GM08714 (cell line): Measurements from ENCODE around the gene AGK.

ENCODE experiments used
- H3K4me3 ChIP-seq: fragments of 200-500 bp; sonication (Bioruptor generic); 2 replicates; pipeline ENCODE4 v1.5.1; 2014; ENCODE audit warnings: mild to moderate bottlenecking, low read length, inconsistent platforms
- ZNF274 ChIP-seq: IDR thresholded peaks from 2 replicates; pipeline ENCODE4 v1.6.1; 2012; ENCODE audit warnings: mild to moderate bottlenecking, low read depth, low read length

Gene AGK

DNA sequence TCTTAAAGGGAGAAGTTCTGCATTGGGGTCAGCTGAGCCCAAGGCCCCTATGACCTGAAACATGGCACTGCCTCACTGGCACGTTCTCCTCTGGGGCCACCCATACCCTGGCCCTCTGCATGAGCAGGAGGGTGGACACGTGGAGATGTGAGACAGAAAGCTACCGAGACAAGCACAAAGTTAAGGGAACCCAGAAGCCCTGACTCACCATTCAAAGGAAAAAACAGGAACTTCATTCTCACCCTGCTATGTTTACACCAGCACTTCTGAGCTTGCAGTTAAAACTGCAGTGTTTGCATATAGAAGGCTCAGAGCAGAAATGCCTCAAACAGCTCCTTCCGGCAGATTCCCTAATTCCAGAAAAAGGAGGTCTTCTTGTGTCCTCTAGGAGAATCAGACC is 109.0 kb downstream of the AGK start:
- no peak overlapping the region for H3K4me3 ChIP-seq
- no peak for TF ChIP-seq ZNF274

GRCh38 chr7:141663081-141663849 is 112.1 kb downstream of the AGK start:
- TF ChIP-seq ZNF274, result no peak
- no peak overlapping the region for H3K4me3 ChIP-seq

- no peak for TF ChIP-seq ZNF274
Observed at GRCh38 chr7:141664450-141664849, 113.2 kb downstream of the AGK start.

GRCh38 chr7:141665208-141666035 is 114.2 kb downstream of the AGK start:
- no peak for TF ChIP-seq ZNF274
- H3K4me3 ChIP-seq, result no peak overlapping the region

More at GRCh38 chr7:141664450-141664849, 113.2 kb downstream of the AGK start:
- H3K4me3 ChIP-seq, result no peak overlapping the region

DNA sequence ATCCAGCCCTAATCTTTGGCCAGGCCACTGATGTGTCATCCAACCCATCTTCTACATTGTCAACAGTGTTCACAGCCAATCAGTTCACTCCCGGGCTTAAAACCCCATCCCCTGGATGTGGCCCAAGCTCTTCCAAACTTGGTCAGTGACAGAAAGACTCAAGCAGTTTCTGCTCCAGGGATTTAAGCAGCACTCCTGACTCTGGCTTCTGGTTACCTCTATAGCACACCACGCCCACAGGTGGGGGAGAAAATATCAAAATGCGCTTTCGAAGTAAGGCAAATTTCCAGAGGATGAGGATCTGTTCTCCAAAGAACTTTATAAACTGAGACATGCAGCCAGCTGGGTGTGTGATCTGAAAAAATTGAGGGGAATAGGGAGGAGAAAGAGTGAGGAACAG is 114.9 kb downstream of the AGK start:
- no peak overlapping the region for H3K4me3 ChIP-seq
- TF ChIP-seq ZNF274, result no peak

GRCh38 chr7:141668853-141669252 is 117.6 kb downstream of the AGK start:
- H3K4me3 ChIP-seq, result no peak overlapping the region
- no peak for TF ChIP-seq ZNF274

DNA sequence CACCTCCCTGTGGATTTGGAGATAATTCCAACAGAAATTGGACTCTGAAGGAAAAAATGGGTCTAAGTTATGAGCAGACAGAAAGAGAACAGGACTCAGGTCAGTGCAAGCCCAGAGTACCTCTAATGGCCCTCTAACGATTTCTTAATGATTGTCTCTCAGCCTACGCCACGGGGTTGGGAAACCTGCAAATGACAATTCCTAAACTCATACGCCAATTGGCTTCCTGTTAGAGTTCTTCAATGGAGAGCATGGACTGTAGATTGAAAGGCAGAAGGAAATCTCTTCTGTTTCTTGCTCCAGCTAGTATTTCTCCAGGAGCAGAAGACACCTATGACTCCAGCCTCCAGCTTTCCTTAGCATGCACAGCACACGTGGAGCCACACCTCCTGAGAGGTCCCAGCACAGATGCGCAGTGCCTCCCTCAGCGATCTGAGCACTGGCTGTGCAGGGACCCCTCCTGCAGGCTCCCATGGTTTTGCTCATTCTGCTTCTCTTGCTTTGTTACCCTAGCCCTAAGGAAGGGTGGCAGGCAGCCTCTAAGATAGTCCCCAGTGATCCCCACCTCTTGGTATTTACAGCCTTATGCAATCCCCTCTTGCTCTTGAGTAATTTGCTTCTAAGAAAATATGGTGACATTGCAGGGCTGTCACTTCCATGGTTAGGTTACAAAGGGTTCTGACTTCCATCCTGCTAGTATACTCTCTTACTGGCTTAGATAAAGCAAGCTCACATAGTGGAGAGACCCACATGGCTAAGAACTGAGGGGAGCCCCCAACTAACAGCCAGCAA is 120.7 kb downstream of the AGK start:
- TF ChIP-seq ZNF274, result no peak
- H3K4me3 ChIP-seq, result no peak overlapping the region

DNA sequence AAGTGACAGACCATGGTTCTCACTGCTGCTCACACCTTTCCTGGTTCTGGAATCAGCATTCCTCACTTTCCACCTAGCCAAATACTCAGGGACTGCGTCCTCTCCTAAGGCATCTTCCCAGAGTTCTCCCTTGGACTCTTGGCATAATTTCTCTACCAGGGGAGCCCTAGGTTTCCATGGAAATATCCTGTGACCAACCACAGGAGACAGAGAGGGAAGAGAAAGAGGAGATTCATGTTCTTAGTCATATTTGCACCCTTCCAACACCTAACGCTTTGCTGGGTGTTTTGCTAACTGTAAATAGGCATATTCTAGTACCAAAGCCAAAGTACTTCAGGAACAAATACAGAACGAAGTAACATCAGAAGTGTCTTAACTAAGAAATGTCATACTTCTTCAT is 122.1 kb downstream of the AGK start:
- no peak for TF ChIP-seq ZNF274

DNA sequence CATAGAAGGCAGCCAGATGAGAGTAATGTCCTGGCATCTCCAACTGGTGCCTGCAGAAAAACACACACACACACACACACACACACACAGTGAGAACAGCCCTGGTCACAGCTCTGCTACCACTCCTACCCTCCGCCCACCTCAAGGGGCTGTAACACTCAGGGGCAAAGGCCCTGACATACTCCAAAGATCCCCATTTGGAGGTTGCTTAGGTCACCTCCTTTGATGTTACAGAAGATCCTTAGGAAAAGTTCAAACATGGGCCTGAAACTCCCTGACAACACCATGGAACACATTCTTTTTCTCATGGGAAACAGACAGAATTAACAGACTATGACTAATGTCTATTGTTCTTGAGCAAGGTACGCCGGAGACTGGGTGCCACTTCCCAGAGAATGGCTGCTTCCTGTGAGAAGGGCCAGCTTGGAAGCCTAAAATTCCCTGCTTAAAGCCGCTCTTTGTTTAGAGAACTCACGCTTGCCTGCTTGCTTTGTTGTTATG is 123.0 kb downstream of the AGK start:
- TF ChIP-seq ZNF274, result no peak
- H3K4me3 ChIP-seq, result no peak overlapping the region

More for the DNA sequence above, 122.1 kb downstream of the AGK start:
- H3K4me3 ChIP-seq, result no peak overlapping the region

DNA sequence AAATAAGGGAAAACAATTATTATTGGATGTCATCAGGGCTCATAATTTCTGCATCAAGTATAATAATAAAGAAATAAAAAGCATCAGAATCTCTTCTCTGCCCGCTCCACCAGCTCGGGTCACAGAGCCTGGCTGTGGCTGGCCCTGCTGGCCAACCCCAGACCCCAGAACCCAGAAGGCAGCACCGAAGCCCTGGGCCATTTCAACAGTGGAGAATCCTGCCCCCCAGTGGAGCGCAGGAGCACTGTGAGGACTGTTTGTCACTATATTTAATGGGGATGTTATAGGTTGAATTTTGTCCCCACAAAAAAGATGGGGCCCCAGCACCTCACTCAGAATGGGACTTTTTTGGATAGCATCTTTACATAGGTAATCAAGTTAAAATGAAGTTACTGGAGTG is 123.5 kb downstream of the AGK start:
- no peak for TF ChIP-seq ZNF274
- H3K4me3 ChIP-seq, result no peak overlapping the region

GRCh38 chr7:141675436-141676215 is 124.4 kb downstream of the AGK start:
- no peak for TF ChIP-seq ZNF274
- H3K4me3 ChIP-seq, result no peak overlapping the region

- no peak overlapping the region for H3K4me3 ChIP-seq
- no peak for TF ChIP-seq ZNF274
Observed at GRCh38 chr7:141676618-141677017, 125.4 kb downstream of the AGK start.

DNA sequence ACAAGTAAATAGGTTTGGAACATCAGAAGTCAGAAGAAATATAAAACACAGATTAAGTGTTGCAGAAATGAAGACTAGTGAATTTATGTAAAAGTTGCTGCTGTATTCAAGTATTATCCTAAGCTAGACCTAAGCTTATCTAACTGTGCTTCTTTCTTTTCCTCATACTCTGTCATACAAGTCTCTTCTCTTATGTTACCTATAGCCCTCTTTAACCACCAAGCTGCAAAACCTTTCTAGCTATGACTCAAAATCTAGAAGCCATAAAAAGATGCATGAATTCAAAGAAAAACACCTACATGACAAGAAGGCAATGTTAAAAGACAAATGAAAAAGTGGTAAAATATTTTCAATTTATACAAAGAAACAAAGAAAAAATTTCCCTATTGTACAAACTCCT is 127.8 kb downstream of the AGK start:
- no peak overlapping the region for H3K4me3 ChIP-seq
- no peak for TF ChIP-seq ZNF274
